ENCODE data around the gene AIG1.

The AIG1 gene

DNA sequence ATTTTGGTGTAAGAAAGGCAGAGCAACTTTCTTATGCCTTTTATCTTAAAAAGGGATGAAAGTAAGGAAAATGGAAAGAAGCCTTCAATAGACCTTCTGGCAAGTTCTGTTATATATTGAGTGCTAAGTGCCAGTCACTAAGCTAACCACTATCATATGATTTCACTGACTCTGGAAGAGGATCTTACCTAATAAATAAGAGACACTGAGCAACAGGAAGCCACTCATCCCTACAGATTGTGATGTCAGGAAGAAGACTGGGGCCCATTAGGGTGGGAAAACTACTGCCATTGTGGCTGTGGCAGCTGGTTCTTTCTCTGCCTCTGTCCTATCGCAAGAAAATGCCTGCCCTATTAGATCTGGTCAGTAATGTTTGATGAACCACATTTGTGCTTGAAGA lies 89.6 kb downstream of the AIG1 start:
- Histone ChIP-seq H3K27ac (ENCODE audit: low read depth, low read length, poor library complexity, severe bottlenecking) (no peak overlapping the region), H2AFZ (ENCODE audit: low read length) (no peak overlapping the region), H3K27me3 (ENCODE audit: insufficient read depth, low read length) (no peaks in the 10 kb centered on the region), H3K4me2 (ENCODE audit: low read length) (no peak overlapping the region), H3K36me3 (ENCODE audit: insufficient read depth, low read length) (no peaks in the 10 kb centered on the region), H3K9ac (ENCODE audit: low read length) (no peak overlapping the region), H3K79me2 (ENCODE audit: insufficient read depth, low read length) (no peaks in the 10 kb centered on the region), H3F3A (ENCODE audit: insufficient read depth, low read length) (no peaks in the 10 kb centered on the region), H3K9me3 (ENCODE audit: low read length) (no peaks in the 10 kb centered on the region), H4K20me1 (ENCODE audit: insufficient read depth, low read length) (no peaks in the 10 kb centered on the region), H3K4me3 (ENCODE audit: low read depth, low read length, poor library complexity, severe bottlenecking) (no peak overlapping the region), H3K9me2 (ENCODE audit: low read depth, low read length) (no peaks in the 10 kb centered on the region), H3K4me1 (ENCODE audit: insufficient read depth, low read length, severe bottlenecking) (no peaks in the 10 kb centered on the region)
- no peak for TF ChIP-seq CTCF (IDR thresholded peaks at IDR 0.05; ENCODE audit: low read length)
- TF ChIP-seq EZH2 (IDR thresholded peaks at IDR 0.05; ENCODE audit: borderline replicate concordance, low read length): no peak

DNA sequence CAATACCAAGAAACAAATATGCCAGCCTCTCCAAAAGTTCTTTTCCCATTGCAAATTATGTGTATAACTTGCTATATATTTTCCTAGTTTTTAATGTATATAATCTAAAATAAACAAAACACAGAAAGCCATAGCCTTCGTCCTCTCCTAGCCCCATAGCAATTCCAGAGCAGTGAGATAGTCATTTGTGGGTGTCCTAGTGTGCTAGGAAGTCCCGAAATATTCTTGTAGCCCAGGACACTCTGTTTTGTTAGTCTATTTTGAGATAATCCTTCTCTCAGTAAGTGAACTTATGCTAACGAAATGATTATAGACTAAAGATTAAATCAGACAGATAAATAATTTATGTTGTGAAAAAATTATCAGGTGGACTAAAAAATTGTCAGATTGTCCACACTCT lies 90.7 kb downstream of the AIG1 start:
- H2AFZ ChIP-seq (ENCODE audit: low read length): no peak overlapping the region
- no peaks in the 10 kb centered on the region for H3F3A ChIP-seq (ENCODE audit: insufficient read depth, low read length)
- no peak overlapping the region for H3K27ac ChIP-seq (ENCODE audit: low read depth, low read length, poor library complexity, severe bottlenecking)

DNA sequence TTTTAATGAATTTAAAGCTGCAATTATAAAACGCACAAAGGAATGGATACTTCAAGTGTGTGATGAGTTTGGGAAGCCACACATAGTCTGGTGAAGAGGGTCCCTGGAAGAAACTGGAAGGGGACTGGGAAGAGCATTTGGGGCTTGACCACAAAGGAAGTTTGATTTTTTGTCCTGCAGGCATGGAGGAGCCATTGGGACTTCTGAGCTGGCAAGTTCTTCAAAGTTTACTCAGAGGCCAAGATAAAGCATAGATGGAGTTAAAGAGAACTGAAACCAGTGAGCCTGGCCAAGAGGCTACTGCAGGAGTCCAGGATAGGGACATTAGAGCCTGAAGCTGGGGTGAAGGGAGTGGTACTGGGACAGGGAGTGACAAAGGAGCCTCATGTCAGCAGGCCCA lies 95.0 kb downstream of the AIG1 start:
- no peak overlapping the region for H3K9ac ChIP-seq (ENCODE audit: low read length)
- no peak overlapping the region for H3K27ac ChIP-seq (ENCODE audit: low read depth, low read length, poor library complexity, severe bottlenecking)
- H3K79me2 ChIP-seq (ENCODE audit: insufficient read depth, low read length): no peaks in the 10 kb centered on the region
- H3F3A ChIP-seq (ENCODE audit: insufficient read depth, low read length): no peaks in the 10 kb centered on the region
- H3K9me2 ChIP-seq (ENCODE audit: low read depth, low read length): no peaks in the 10 kb centered on the region
- no peaks in the 10 kb centered on the region for H4K20me1 ChIP-seq (ENCODE audit: insufficient read depth, low read length)
- no peak for TF ChIP-seq CTCF (IDR thresholded peaks at IDR 0.05; ENCODE audit: low read length)
- TF ChIP-seq EZH2 (IDR thresholded peaks at IDR 0.05; ENCODE audit: borderline replicate concordance, low read length): no peak
- no peak overlapping the region for H2AFZ ChIP-seq (ENCODE audit: low read length)
- no peaks in the 10 kb centered on the region for H3K9me3 ChIP-seq (ENCODE audit: low read length)
- H3K4me2 ChIP-seq (ENCODE audit: low read length): no peak overlapping the region
- H3K36me3 ChIP-seq (ENCODE audit: insufficient read depth, low read length): no peaks in the 10 kb centered on the region
- no peaks in the 10 kb centered on the region for H3K4me1 ChIP-seq (ENCODE audit: insufficient read depth, low read length, severe bottlenecking)
- H3K4me3 ChIP-seq (ENCODE audit: low read depth, low read length, poor library complexity, severe bottlenecking): no peak overlapping the region
- H3K27me3 ChIP-seq (ENCODE audit: insufficient read depth, low read length): no peaks in the 10 kb centered on the region

More for the DNA sequence above, 90.7 kb downstream of the AIG1 start:
- Histone ChIP-seq H3K9me3 (ENCODE audit: low read length) (no peaks in the 10 kb centered on the region), H3K9me2 (ENCODE audit: low read depth, low read length) (no peaks in the 10 kb centered on the region), H3K4me2 (ENCODE audit: low read length) (no peak overlapping the region), H3K4me1 (ENCODE audit: insufficient read depth, low read length, severe bottlenecking) (no peaks in the 10 kb centered on the region), H3K36me3 (ENCODE audit: insufficient read depth, low read length) (no peaks in the 10 kb centered on the region), H3K27me3 (ENCODE audit: insufficient read depth, low read length) (no peaks in the 10 kb centered on the region), H3K9ac (ENCODE audit: low read length) (no peak overlapping the region), H3K4me3 (ENCODE audit: low read depth, low read length, poor library complexity, severe bottlenecking) (no peak overlapping the region), H4K20me1 (ENCODE audit: insufficient read depth, low read length) (no peaks in the 10 kb centered on the region), H3K79me2 (ENCODE audit: insufficient read depth, low read length) (no peaks in the 10 kb centered on the region)
- TF ChIP-seq EZH2 (IDR thresholded peaks at IDR 0.05; ENCODE audit: borderline replicate concordance, low read length): no peak

- H3K27ac ChIP-seq (ENCODE audit: low read depth, low read length, poor library complexity, severe bottlenecking): no peak overlapping the region
- no peak overlapping the region for H3K4me3 ChIP-seq (ENCODE audit: low read depth, low read length, poor library complexity, severe bottlenecking)
- no peak overlapping the region for H3K9ac ChIP-seq (ENCODE audit: low read length)
- H2AFZ ChIP-seq (ENCODE audit: low read length): no peak overlapping the region
- TF ChIP-seq CTCF (IDR thresholded peaks at IDR 0.05; ENCODE audit: low read length) (no peak), EZH2 (IDR thresholded peaks at IDR 0.05; ENCODE audit: borderline replicate concordance, low read length) (no peak)
- H3K36me3 ChIP-seq (ENCODE audit: insufficient read depth, low read length): no peaks in the 10 kb centered on the region
- no peaks in the 10 kb centered on the region for H3K9me2 ChIP-seq (ENCODE audit: low read depth, low read length)
- no peaks in the 10 kb centered on the region for H3K79me2 ChIP-seq (ENCODE audit: insufficient read depth, low read length)
- H3K27me3 ChIP-seq (ENCODE audit: insufficient read depth, low read length): no peaks in the 10 kb centered on the region
- no peaks in the 10 kb centered on the region for H4K20me1 ChIP-seq (ENCODE audit: insufficient read depth, low read length)
- no peaks in the 10 kb centered on the region for H3K9me3 ChIP-seq (ENCODE audit: low read length)
- no peaks in the 10 kb centered on the region for H3F3A ChIP-seq (ENCODE audit: insufficient read depth, low read length)
- H3K4me2 ChIP-seq (ENCODE audit: low read length): no peak overlapping the region
- no peaks in the 10 kb centered on the region for H3K4me1 ChIP-seq (ENCODE audit: insufficient read depth, low read length, severe bottlenecking)
These were observed 96.4 kb downstream of the AIG1 start for GRCh38 chr6:143157131-143157530.

All from OCI-LY1 (cell line).